ENCODE data around the gene ERVH48-1.
"Not testable (repeated sequence)": the region's sequence is repeated elsewhere in the genome, so short reads cannot be mapped to it uniquely, and the experiment has no call there.

ERVH48-1 gene

DNA sequence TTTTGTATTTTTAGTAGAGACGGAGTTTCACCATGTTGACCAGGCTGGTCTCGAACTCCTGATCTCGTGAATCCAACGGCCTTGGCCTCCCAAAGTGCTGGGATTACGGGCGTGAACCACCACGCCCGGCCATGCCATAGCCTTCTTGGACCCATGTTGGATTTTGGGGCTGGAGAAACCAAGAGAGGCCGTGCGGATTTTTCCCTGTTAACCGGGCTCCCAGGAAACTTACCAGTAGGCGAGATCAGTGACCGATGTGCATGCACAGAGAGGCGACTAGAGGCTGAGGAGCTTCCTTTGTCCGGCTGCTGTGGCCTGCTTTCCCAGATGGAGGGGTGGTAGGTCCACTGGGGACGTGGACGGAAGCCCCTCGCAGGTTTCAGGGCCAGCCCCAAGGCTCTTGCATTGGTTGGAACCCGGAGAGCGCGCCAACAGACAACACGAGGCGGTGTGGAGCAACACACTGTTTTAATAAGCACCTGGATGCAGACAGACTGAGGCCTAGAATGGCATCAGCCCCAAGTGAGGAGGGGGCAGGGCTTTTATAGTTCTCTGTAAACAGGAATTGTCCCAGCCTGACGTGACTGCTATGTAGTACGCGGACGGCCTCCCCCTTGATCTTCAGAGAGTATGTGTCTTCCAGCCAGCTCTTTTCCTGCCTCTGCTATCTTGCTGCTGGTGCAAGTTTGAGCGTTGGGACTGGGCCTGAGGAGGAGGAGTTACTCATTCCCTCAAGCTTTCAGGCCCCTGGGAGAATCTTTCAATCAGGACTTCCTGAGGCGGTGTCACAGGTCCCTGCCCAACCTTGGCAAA is at the start of gene ERVH48-1:
Gene ERVH48-1 (minus strand): TSS at position 517 of the 813 bp plus-strand sequence. CDS start 6,624 bp downstream, outside the sequence.
- DNase-seq: no peak

DNA sequence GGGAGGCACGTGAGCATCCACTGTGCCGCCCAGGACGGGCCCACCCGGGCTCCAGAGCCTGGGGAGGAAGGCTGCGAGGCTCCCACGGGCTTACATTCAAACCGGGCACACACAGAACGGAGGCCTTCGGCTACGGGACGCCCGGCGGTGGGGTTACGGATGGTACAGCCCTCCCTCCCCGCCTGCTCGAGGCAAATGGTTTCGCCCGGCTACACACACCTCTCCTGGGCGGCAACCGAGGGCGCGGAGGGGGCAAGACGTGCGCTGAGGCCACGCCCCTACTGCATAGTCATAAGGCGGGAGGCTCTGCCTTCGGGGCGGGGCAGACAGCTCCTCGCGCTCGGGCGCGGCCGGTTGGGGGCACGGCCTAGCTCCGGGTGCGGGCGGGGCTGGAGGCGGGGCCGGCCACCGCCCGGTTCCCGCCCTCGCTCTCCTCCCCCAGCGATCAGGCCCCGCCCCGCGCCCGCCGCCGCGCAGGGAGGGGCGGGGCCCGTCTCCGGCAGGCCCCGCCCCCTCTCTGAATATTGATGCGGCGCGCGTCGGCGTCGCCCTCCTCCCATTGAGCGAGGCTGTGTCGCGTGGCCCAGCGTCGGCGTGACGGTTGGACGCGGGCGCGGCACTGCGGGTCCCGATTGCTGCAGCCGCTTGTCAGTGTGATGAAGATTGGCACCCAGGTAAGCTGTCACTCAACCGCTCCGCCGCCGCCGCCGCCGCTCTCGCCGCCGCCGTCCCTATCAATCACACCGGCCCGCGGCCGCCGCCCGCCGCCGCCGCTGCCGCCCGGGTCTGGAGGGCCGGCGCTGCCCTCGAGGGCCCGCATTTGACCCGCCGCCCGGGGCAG is 48.8 kb upstream of the ERVH48-1 start, which contains the start of gene PKNOX1:
Gene PKNOX1 (plus strand): TSS at position 572 of the 841 bp plus-strand sequence. CDS start 29,820 bp downstream, outside the sequence.
- peak; percentile 98 for DNase-seq

DNA sequence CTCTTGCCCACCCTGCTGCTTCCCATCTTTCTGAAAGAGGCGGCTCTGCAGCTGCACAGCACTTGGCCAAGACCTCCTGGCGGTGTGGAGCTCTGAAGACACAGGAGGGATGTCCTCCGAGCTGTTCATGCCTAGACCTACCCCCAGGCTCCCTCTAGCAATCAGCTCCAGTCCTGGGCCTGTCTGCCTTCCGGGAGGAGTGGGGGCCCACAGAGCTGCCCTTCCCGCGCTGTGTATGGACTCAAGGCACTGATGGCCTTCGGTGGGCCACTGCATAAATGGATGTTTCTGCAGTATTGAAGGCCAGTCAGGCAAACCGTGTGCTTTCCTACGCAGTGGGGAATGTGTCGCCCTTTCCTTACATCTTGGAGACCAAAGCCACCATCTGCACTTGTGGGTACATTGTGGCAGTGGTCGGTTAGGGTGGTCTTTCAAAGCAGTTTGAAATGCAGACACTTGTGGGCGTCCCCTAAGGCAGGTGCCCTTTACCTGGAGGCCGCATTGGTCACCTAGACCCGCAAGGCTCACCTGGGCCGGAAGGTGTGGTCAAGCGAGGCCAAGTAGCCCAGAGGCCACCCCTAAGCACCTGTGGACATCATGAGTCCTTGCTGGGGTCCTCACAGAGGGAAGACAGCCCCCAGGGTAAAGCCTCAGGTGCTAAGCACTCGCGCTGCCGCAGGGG is 48.0 kb upstream of the ERVH48-1 start:
- DNase-seq: no peak

DNA sequence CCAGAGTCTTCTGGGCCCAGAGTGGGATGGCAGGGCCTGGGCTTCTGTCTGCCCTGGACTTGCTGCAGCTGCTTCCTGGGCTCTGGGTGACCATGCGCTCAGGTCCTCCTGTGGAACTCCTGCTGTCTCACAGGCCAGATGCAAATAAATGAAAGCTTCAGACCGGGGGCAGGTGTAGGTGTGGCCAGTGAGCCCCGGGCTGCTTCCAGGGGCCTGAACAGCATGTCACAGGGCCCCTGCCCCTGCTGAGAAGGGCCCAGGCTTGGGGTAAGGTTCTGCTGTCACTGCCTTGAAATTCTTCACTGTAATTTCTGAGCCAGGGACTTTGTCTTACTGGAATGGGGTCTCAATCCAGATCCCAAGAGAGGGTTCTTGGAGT is 46.5 kb upstream of the ERVH48-1 start:
- DNase-seq: no peak

DNA sequence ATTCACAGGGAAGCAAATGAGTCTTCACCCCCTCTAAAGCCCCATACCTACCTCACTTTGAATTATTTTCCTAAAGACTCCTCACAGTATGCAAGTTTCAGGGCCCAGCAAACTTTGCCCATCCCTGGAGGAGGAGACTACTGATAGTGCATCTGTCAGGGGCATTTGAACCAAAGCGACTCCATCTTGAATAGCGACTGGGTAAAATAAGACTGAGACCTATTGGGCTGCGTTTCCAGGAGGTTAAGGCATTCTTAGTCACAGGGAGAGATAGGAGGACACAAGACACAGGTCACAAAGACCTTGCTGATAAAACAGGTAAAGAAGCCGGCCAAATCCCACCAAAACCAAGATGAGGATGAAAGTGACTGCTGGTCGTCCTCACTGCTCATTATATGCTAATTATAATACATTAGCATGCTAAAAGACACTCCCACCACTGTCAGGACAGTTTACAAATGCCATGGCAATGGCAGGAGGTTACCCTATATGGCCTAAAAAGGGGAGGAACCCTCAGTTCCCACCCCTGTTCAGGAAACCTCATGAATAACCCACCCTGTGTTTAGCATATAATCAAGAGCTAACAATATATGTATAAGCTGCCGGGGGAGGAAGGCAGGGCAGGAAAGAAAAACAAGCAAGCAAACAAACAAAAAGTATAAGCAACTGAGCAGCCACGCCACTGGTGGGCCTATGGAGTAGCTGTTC is 45.7 kb upstream of the ERVH48-1 start:
- DNase-seq: no peak

DNA sequence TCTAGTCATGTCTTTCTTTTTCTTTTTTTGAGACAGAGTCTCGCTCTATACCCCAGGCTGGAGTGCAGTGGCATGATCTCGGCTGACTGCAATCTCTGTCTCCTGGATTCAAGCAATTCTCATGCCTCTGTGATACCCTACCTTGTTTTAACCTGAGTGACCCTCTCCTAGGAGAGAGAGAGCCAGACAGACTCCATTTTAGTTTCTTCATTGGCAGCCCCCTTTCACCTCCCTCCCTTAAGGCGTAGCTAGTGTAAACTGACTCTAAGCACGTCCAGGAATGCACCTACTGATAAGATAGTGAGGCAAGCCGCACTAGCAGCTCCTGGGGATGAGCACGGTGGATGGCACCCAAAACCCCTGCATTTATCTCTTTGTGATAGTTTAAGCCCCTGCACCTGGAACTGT is 43.8 kb upstream of the ERVH48-1 start:
- no peak for DNase-seq

DNA sequence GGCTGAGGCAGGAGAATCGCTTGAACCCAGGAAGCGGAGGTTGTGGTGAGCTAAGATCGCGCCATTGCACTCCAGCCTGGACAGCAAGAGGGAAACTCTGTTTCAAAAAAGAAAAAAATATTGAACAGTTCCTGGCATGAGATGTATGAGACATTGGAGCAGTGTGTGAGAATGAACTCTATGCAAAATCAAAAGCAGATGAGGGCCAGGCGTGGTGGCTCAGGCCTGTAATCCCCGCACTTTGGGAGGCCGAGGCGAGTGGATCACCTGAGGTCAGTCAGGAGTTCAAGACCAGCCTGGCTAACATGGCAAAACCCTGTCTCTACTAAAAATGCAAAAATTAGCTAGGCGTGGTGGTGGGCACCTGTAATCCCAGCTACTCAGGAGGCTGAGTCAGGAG is 42.2 kb upstream of the ERVH48-1 start:
- not testable (repeated sequence) for DNase-seq

DNA sequence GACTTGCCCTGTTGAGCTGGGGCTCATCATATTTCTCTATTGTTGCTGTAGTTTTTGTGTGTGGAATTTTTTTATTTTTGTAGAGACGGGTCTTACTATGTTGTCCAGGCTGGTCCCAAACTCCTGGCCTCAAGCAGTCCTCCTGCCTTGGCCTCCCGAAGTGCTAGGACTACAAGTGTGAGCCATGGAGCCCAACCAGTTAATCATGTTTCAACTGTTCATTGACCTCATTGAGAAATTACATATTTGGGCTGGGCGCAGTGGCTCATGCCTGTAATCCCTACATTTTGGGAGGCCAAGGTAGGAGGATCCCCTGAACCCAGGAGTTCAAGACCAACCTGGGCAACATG is 39.8 kb upstream of the ERVH48-1 start:
- no peak for DNase-seq

DNA sequence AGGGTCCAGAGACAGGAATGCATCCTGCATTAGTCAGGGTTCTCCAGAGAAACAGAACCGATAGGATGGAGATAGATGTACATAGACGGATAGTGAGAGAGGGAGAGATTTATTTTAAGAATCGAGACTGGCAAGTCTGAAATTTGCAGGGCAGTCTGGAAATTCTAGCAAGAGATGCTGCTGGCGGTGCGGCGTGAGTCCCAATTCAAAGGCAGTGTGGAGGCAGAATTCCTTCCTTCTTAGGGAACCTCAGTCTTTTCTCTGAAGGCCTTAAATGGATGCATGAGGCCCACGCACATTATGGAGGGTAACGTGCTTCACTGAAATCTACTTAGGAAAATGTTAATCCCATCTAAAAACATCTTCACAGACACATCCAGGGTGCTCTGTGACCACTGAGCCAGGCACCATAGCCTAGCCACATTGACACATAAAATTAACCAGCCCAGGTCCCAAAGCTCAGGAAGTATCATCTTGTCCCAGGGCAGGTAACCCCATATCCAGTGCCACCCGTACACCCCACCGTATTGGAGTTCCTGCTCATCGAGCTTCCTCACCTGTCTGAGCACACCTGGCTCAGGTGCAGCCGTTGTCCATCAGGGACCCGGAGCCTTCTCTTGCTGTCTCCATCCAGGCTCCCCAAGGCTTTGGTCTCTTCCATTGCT is 39.2 kb upstream of the ERVH48-1 start:
- DNase-seq: no peak

DNA sequence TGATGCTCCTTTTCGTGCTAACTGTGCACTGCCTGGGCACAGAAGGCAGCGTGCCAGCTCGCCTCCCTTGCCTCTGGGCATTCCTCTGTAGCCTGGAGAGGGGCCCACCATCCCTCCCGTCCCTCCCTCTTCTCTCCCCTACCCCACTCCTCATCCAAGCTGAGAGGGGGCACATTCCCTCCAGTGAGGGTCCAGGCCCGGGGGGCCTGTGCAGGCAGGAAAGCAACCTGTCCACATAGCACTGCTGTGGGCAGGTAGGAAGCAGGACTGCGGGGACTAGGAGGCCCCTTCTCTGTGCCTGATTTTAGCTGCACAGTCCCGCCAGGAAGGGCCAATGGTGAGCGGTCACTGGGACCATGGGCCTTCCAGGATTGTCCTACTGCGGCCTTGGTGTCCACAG is 38.7 kb upstream of the ERVH48-1 start:
- no peak for DNase-seq

DNA sequence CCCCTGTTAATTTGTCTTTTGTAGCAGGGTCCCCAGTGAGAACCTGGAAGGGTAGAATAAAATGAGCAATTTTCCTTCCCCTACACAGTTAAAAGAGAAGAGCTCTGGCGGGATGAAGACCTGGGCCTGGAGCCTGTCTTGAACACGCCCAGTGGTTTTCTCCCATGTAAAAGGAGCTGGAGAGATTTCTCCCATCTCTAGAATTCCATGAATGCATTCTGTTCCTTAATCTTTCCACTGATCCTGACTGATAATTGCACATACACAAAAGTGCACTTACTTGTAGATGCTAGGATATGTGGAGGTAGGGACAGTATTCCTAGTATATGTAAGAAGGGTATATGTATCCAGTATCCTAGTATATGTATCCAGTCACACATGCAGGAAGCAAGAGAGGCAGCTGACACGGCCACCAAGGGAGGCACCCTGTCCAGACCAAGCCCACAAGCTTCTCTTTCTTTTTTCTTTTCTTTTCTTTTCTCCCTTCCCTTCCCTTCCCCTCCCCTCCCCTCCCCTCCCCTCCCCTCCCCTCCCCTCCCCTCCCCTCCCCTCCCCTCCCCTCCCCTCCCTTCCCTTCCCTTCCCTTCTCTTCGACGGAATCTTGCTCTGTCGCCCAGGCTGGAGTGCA is 37.1 kb upstream of the ERVH48-1 start:
- DNase-seq: no peak

DNA sequence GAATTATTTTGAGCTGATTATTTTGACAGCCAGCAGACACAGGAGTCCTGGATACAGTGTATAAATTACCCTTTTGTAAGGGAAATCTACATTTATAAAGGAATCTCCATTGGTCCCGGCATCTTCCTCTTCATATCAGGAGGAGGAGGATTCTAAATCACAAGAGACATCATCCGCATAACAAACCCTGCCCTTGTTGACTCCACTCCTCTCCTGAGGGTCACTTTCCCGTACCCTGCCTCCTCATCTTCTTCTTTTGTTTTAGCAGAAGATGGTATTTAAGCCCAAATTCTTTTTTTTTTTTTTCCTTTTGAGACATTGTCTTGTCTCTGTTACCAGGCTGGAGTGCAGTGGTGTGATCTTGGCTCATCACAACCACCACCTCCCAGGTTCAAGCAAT is 34.3 kb upstream of the ERVH48-1 start:
- no peak for DNase-seq

DNA sequence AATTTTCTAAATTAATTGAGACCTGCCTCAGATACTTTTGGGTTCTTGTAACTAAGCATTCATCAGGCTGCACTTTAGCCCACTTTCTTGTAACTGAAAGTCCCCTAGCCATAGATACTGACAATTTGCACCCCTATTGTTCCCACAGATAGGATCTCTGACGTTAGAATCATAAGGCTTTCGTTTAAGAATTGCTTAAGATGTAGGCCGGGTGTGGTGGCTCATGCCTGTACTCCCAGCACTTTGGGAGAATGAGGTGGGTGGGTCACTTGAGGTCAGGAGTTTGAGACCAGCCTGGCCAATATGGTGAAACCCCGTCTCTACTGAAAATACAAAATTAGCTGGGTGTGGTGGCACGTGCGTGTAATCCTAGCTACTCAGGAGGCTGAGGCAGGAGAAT is 32.7 kb upstream of the ERVH48-1 start:
- DNase-seq: not testable (repeated sequence)

DNA sequence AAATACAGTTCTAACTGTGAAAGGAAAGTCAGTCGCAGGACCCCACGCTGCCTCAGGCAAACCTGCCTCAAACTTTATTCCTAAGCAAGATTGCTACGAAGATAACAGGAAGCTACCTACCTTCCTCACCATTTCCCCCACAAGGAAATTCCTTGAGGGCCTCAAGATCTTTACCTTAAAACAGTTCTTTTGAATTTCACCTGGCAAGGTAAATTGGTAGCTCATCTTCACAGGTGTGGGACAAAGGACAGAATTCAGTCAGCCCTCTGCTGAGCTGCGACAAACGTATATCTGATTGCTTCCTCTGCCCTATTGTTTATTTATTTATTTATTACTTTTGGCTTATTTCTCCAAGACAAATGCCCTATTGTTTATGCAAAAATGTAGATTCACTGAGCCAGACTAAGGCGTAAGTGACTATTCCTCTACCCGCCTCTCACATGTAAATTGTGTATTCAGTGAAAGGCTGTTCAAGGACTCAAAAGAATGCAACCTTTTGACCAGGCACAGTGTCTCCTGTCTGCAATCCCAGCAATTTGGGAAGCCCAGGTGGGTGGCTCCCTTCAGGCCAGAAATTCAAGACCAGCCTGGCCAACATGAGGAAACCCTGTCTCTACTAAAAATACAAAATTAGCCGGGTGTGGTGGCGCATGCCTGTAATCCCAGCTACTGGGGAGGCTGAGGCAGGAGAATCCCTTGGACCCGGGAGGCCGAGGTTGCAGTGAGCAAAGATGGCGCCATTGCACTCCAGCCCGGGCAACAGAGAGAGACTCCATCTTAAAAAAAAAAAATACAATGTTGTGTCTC is 31.6 kb upstream of the ERVH48-1 start:
- DNase-seq: no peak

DNA sequence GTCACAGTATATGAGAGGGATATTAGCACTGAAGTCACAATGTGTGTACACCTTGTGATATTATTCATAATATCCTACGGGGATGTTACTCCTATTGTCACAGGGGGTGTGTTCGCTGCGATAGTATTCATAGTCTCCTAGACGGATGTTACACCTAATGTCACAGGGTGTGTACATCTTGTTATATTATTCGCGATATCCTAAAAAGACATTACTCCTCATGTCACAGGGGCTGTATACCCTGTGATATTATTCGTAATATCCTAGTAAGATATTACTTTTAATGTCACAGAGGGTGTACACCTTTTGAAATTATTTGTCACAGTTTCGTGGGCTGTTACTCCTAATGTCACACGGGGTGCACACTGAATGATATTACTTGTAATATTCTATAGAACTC is 25.8 kb upstream of the ERVH48-1 start:
- DNase-seq: not testable (repeated sequence)

DNA sequence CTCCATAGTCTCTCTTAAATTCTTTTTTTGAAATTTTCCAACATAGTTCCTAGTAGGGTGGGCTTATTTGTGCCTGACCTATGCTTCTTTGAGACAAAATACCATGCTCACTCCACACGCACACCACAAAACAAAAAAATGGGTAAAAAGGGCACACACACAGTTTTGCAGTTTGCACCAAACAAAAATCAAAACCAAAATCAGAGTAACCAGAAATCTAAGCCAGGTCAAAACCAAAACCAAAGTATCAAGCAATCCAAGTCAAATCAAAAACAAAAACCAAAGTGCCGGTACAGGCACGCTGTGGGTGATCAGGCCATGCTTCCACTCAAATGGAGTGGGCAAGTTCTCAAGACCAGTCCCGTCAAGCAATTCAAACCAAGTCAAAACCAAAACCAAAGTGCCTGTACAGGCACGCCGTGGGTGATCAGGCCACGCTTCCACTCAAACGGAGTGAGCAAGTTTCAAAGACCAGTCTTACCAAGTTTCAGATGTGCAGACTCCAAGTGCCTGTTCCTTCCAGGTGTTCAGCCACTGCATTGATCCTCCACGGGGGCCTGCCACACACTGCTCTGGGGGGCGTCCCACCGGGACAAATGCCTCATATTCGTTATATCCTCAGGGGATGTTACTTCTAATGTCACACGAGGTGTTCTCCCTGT is 23.8 kb upstream of the ERVH48-1 start:
- DNase-seq: not testable (repeated sequence)

DNA sequence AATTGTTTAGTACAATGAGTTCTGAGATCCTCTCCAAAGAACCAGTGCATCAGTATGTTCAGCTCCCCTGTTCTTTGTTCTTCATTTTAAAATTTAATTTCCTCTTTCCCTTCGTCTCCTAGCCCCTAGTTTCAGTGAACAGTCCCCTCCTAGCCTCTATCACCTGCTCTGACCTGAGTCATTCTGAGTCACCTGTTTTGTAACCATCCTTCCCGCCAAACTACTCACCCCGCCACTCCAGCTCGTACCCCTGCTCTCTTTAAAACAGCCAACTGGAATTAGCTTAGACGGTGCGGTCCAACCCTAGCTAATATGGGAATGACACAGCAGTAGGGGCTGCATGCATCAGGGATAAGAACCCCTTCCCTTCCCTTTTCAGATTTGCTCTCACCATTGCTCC is 16.8 kb upstream of the ERVH48-1 start:
- no peak for DNase-seq

DNA sequence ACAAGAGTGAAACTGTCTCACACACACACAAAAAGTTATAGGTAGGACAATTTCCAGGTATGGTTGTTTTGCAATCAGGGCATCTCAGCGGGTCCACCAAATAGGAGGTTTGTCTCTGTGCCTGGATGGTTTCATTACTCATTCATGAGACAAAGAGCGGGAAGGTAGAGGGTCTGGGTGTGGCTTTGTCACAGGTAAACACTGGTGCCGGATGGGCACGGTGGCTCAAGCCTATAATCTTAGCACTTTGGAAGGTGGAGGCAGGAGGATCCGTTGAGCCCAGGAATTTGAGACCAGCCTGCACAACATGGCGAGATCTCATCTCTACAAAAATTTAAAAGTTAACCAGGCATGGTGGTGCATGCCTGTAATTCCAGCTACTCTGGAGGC is 16.3 kb upstream of the ERVH48-1 start:
- no peak for DNase-seq

DNA sequence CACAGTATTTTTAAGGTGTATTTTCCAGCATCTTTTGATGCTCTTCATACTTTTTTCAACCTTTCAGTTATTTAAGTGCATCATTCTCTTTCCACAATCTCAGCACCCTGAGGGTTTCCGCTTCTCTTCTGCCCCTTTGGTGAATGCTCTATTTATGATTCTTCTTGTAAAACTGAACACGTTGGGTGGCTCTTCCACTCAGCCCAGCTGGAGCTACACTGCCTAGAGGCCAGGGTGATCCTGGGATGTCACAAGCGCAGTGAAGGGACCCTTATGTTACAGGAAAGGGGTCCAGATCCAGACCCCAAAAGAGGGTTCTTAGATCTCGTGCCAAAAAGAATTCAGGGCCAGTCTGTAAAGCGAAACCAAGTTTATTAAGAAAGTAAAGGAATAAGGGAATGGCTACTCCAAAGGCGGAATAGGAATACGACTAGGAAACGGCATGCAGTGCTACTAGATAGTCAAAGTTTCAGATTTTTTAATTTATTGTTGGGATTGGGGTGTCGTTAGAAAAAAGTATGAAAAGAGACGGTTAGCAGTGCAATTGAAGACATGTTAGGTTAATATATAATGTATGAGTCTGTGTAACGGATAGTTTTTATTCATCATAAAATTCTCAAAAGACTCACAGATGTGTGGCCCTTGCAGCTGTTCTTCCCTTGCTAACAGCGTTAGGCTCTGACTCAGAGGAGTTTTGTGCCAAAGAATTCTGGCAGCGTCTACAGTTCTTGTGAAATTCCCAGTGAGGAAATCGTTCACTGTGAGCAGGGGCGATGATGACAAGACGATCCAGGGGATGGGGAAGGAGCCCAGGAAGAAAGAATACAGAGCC is 14.4 kb upstream of the ERVH48-1 start:
- no peak for DNase-seq
